OCI-M2 (cell line): ENCODE results near the gene TBX21.

ENCODE experiments used
- DNase-seq: peaks from one replicate; lab custom pipeline; 2025; ENCODE audit not compliant: unreplicated experiment; lab: John Stamatoyannopoulos, UW

TBX21 gene

DNA sequence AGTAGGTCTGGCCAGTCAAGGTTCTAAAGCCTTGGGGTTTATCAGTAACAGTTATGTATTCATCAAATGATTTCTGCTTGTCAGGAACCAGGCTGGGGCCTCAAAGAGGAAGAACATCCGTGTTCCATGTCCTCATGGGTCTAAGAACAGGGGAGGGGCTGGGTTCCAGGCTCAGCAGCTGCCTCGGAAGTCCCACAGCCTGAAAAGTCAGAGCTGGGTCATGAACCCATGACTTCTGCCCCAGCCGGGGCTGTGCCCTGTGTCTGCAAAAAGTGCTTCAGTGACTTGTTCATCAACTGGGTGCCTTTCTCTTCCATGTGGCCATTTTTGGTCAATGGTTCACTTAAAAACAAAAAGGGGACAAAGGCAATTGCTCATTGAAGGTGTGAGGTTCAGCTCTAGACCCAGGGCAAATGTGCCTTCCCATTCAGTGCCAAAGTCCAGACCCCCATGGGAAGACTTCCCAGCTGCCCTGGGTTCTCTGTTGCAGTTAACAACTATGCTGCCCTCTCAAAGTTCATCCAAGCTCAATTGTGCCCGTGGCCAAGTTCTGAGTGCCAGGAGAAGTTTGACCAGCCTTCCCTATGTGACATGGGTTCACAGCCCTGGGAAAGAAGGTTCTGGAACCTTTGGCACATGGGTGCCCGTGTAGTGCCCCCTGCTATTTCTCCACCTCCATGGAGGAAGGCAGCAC lies 20.6 kb upstream of the TBX21 start:
- no peak for DNase-seq

DNA sequence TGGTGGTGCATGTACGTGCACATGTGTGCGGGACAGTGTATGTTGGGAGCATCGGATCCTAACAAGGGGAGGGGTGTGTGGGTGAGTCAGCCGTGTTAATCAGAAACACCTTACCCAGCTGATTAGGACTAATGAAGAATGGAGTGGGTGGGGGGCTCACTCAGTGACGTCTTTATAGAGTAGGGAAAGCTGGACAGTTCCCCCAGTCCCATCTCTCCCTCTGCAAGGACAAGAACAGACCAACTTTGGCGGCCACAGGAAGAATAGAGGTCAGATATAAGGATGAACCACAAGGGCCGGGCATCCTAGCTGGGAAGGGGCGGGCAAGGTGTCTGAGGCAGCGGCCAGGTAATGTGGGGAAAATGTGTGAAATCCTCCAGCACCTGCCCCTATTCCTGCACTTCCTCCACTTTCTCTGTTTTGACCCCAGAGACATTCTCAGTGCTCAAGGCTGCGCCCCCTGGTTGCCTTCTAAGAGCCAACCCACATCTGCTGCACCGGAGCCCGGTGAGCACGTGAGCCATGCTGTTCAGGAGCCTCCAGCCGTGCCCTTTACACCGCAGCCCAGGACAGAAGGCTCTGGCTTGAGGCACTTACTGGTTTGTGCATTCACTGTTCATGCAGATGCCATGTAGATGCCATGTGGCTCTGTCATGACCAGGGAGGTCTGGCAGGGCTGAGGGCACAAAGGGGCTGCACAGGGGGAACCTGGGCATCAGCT lies 18.9 kb upstream of the TBX21 start:
- DNase-seq: no peak

DNA sequence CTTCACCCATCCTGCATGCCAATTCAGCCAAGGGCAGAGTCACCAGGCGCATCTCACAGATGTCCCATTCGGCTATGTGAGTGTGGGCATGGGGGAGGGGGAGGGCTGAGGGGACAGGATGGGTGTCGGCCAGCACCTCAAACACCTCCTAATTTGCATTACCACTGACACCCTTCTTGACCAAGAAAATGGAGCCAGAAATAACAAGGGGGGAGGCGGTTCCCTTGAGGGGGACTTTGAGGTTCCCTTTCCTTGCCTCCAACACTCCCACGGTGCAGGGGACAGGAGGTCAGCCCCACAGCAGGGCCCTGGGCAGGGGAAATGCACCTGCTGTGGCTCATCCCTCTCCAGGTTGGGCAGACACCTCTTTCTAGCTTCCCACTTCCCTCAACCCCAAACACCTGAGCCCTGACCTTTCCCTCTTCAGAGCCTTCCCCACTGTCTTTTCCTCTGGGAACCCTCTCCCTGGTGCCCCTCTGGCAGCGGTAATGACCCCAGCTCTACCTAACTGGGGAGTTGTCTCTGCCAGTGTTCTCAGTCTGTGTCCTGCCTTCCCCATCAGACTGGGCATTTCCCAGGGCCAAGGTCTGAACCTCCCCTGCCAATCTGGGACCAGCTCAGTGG lies 18.2 kb upstream of the TBX21 start:
- DNase-seq: no peak

DNA sequence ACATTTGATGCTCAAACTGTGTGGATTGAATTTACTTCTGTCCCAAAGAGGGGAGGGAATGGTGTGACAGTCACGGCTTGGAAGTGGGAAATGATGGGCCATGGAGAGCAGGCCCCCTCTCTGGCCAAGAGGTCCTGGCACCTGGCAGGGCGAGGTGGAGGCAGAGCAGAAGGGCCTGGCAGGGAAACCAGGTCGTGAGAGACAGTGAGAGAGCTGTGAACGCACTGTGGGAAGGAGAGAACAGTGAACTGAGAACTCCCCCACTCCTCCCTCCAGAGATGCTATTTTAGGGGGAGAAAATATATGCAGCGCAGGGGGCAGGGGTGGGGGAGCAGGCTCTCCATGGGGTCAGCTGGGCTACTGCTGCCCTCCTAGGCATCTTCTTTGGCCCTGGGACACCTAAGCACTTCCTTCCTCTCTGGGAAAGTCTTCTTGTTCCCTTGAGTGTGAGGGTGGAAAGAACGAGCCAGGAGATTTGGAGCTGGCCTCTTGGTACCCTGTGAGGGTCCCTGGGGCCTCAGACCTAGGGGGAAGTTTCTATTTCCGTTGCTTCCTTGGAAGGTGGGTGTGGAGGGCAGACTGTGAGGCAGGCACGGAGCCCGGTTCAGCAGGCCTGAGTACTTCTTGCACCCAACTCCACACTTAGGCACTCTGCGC lies 17.2 kb upstream of the TBX21 start:
- no peak for DNase-seq

DNA sequence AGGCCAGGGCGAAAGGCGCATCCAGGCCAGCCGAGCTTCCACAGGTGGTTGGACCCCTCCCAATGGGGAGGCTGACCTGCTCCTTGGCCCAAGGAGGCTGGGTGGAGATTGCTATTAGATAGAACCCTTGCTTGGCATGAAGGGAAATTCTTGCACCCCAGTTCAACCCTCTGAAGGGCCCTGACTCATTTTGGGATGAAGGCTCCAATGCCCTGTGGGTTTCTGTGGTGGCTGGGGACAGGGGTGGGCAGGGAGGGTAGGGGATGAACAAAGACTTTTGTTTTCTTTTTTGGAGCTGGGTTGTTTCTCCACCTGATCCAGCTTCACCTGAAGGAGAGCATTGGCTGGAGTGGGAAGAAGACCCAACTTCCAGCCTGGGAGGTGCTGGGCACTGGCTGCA lies 16.7 kb upstream of the TBX21 start:
- no peak for DNase-seq

DNA sequence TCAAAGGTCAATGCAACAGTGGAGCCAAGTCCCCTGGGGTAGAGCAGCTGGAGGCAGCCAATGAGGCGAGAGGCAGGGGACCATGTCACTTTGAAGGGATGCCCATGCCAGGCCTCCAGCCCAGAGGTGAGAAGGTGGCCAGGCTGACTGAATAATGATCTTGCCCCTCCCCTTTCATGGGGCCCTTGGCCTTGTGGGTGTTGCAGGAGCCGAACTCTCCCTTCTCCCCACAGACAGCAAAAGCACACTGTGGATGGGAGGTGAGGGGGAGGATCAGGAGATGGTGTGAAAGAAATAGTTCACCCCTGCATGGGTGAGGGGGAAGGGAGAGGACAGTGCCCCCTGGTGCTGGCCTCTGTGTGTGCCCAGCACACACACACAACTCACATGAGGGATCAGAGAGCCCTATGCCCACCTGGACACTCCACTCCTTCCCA lies 15.8 kb upstream of the TBX21 start:
- DNase-seq: no peak

DNA sequence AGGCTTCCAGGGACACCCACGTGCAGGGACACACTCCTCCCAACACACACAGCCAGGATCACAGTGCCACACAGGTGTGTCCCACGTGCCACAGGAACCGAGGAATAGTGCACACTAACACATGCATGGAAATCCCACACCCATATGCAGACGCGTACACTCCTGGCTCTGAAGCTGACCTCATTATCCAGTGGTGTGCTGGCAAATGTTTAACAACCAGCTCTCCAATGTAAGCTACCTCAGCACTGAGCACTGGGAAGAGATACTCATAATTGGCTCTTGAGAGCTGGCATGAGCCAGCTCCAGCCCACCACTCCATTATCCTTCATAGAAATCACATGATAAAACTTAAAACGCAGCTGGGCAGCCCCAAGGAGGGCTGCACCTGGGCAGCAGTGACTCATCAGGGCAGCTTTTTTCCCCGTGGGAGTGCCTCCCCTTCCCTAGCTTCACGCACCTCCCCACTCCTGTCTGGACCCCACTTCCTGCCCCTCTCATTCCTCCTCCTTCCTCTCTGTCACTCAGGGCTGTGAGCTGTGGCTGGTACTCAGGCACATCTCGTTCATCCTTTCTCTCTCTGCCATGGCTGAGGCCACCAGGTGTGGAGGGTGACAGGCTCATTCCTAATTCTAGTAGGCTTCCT lies 14.9 kb upstream of the TBX21 start:
- DNase-seq: no peak

DNA sequence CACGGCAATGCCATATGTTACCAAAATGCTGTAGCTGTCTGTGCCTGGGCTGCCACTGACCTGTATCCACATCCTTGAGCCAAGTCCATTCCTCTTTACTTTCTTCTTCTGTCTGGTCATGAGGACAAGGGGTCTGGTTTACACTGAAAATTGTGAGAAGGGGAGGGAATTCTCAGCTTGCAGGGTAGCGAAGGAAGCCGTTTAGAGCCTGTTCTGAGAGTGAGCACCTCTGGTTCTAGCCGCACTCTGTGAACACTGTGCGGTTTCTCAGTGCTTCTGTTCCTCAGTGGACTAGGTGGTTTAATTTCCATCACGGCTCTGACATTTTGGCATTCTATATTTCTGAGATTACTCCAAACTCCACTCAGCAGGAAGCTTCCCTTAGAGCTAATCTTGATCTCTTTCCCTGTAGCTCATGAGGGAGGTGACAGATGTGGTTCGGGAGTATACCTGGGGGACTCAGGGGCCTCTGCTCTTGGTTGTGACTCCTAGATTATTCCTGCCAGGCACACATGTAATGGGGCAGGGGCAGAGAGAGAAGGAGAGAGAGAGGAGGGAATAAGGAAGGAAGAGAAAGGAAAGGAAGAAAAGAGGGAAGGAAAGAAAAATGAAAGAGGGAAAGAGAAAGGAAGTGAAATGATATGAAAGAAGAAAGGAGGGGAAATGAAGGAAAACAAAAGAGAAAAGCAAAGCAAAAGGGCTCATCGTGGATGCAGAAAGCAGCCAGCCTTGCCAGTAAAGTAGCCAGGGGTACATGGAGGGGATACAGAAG lies 14.2 kb upstream of the TBX21 start:
- DNase-seq: no peak

DNA sequence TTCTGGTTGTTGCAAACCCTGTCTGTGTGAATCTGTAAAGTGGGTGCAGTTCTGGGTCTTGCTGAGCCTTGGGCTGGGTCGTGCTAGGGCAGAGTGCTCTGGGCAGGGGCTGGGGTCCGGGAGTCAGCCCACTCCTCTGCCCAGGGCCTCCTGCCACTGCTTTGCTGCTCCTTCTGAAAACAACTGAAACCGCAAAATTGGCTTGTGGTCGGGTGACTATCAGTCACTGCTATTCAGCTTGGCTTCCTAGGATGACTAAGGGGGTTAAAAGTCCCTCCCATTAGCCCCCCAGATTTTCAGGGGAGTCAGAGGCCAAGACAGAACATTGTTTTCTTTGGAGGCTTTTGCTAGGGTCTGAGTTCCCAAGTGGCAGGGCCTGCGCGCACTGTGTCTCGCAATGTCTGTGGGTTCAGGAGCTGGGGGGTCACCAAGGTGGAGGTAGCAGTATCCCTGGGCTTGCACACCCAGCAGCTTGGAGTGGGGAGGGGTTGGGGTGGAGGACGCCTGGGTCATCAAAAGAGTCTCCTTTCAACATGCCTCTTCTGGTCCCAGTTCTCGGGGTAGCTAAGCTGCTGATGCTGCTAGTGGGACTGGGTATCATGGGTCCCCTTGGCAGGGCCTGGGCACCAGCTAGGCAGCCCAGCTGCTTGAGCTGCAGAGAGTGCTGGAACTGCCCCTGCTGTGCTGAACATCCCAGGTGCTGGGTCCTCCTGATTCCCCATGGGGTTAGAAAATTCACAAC lies 13.5 kb upstream of the TBX21 start:
- DNase-seq: no peak

DNA sequence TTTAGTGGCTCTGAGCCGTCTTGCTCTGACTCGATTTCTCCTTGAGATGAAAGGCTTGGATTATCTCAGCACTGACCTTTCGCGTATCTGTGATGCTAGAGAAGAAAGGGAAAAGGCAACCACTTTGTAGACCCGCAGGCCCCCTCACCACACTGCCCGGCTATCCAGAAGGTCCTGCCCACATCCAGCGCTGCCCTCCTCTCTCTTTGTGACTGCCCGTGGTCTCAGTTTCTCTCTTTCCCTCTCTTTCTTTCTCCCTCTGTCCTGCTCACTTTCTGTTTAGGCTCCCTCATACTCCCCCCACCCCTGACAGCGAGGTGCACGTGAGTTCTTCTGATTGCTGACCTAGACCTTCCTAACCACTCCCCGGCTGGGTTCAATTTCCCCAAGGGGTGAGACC lies 12.8 kb upstream of the TBX21 start:
- DNase-seq: no peak

DNA sequence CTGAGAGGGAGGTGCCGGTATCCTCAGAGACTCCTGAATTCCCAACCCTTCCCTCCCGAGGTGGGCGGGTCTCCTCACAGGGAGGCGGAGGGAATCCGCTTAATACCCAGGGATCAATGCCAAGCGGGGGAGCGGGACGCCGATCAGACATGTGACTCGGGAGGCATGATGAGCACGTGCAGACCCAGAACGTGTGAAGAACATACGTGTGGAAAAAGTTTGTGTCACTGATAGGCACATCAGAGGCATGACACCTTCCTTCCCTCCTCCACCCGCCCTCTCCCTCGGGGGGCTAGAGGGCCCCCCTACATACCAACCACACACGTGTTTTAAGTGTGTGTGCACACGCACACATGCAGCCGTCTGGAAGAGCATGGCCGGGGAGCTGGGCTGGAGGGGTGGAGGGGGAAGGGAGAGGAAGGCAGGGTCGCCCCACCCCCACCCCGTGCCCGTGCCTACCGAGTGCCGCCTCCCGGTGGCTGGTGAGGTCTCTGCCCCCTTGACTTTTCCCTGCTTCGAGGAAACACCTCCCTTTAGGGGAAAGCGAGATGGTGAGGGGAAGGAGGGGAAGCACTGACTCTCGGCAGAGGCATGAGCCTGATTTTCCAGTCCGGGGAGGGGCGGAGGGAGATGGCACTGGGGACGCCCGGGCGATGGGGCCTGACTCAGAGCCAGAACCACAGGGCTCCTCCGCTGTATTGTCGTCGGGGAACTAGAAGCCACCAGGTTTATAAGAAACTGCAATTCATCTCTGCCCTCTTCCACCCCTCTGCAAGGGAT lies 12.1 kb upstream of the TBX21 start:
- no peak for DNase-seq

DNA sequence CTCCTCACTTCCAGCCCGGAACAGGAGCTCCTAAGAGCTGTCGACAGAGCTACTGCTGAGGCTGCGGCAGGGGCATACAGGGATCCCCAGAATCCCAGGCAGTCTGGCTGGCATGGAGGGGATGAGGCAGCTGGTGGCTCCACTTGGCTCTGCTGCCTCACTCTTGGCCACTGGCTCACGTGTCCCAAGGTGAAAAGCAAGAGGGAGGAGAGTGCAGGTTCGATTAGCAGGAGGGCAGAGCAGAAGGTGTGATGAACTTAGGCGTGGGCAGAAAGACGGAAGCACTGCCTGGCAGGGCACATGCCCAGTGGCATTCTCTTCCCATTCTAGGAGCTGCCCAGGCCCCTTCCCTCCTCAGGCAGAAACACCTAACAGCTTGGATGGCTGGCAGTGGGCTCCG lies 11.3 kb upstream of the TBX21 start:
- no peak for DNase-seq

DNA sequence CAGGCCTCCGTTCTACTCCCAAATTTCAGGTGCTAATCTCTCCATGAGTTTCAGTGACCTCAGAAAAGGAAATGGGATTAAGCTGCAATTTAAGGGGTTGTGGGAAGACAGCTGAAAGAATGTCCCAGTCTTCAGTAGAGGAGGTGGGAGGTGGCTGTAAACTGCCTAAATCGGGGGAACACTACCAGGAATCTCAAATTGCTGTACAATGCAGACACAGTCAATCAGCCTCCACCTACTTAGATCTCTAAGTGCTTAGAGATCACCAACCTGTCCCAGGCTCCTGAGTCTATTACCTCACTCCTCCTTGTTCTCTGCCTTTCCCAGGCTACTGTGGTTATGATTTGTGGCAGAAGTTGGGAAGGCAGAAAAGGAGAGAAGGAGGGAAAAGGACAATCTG lies 8.3 kb upstream of the TBX21 start:
- DNase-seq: no peak

DNA sequence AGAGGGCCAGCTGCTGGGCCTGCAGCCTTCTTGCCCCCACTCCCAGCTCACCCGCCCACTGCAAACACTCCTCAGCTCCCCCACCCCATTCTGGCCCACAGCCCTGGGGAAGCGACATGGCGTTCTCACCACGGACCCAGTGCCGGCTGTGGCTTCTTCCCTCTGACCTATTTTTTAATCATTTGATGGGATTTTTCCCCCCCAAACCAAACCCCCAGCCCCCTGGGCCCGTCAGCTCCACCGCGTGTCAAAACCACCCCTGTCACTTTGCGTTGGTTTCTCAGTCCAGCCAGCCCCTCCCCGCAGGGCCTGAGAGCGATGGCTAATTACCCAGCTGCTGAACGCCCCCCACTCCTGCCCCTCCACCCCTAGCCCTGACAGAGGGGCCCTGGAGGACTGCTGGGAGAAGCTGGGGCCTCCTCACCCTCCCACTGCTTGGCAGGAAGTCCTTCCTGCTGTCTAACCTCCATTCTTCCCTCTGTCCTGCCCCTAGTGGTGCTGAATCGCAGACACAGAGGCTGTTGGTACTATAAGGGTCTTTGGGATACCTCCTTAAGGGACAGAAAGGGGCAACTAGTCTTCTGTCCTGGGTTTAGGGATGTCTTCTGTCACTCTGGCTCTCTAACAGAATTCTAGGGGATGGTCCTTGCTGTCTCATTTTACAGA lies 7.5 kb upstream of the TBX21 start:
- no peak for DNase-seq

DNA sequence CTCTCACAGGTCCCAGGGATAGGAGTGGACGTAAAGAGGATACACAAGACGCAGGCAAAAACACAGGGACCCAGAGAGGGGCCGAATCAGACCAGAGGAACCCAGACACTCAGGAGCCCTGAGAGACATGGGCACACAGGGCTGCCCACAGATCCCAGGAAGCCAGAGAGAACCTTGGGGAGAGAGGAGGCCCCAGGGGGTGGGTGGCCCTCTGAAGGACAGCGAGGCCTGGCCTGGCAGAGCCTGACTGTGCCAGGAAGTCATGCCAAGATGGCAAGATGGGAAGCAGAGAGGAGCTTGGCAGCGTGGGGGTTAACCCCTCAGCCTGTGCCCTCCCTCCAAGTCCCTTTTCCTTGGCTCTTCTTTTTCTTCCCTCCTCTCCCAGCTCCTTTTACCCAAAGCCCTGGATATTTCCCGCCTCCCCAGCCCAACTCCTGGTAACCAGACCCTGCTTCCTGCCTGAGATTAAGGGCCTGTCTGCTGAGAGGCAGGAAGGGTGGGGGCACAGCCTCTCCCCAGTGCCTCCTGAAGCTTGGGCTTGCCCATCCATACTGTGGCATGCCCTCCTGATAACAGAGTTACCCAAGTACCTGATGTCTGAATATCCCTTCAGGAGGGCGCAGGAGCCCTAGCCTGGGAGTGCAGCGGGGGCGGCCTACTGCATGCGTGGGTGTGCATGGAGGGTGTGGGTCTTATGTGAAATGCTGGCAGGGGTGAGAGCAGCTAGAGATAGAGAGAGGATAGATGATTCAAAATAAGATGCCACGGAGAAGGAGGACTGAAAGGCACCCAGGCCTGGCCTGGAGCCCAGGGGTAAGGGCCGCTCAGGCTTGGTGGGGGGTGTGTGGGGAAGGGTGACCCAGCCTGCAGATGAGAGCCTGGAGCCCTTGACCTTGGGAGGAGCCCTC lies 6.0 kb upstream of the TBX21 start:
- DNase-seq: no peak

DNA sequence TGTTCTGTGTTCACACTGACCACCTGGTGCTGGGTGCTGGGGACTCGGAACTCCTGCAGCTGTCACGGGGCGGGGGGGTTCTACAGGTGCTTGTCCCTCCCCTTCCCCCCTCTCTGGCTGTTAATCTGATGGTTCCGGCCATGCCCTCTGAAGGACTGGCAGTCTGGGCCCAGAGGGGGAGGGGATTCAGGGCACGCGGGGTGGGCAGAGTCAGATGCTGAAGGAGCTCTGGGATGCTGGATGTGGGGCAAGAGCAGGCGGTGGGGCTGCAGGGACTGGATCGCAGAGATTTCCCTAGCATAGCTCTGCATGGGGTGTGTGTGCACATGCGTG lies 5.4 kb upstream of the TBX21 start:
- no peak for DNase-seq

DNA sequence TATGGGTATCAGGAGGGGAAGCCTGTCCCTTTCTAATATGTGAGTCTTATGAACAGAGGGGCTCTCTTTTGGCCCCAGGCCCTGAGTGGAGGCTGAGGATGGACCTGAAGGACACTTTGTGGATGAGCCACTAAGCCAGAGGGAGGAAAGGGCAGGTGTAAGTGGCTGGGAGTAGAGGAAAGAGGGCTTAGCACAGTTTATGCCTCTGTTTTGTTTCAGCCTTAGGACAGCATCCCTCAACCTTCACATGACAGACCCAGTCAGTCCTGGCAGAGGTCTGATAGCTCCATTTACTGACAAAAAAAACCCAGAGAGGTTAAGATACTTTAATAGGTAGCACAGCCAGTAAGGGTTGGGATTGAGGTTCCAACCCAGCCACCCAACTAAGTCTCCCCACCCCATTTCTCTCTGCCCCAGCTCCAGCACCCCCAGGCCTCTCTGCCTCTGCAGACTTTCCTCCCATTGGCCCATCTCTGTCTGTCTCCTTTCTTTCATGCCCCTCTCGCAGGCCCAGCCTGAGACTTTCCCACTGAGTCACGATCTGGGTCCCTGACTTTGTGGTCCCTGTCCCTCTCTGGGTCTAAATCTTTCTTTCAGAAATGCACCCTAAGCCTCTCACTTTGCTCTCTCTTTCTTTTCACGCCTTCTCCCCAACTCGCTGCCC lies 4.7 kb upstream of the TBX21 start:
- DNase-seq: no peak
